Right lobe of liver (tissue), 4 donors: ENCODE results near the gene TSGA10.

Source experiments
- CTCF ChIP-seq, 4 donors: fragments of 200-600 bp in 3 of 4; fragments of 450-650 bp in 1 of 4; IDR thresholded peaks; one replicate each; pipeline versions ENCODE4 v1.5.1 to v1.8.0; 2016 to 2022; ENCODE audit warnings: antibody characterized with exemption in 4 of 4, mild to moderate bottlenecking in 2 of 4
- POLR2A ChIP-seq: fragments of 450-650 bp; IDR thresholded peaks from one replicate; pipeline ENCODE4 v1.6.1; 2017; ENCODE audit warnings: antibody characterized with exemption, mild to moderate bottlenecking
- donor health status: DM: no; HTN: no; CAD: no.
- donor health status: DM: no; HTN: no; CAD: no.
- donor health status: DM: no; HTN: yes; CAD: no.

GRCh38 chr2:99140056-99140859 is 14.5 kb downstream of the TSGA10 start:
- TF ChIP-seq CTCF (IDR thresholded peaks at IDR 0.05) (no peak), POLR2A (no peak)
